Measurements from ENCODE around the gene TLE5.

- no peak for TF ChIP-seq POLR2A (IDR thresholded peaks at IDR 0.05; ENCODE audit: low read length)
- TF ChIP-seq GATA1 (IDR thresholded peaks at IDR 0.05; ENCODE audit: low read depth, low read length) = no peak
Observed at GRCh38 chr19:3102239-3103140, 40.2 kb upstream of the TLE5 start.
